Measurements from ENCODE around the gene STAT1.

The STAT1 gene

DNA sequence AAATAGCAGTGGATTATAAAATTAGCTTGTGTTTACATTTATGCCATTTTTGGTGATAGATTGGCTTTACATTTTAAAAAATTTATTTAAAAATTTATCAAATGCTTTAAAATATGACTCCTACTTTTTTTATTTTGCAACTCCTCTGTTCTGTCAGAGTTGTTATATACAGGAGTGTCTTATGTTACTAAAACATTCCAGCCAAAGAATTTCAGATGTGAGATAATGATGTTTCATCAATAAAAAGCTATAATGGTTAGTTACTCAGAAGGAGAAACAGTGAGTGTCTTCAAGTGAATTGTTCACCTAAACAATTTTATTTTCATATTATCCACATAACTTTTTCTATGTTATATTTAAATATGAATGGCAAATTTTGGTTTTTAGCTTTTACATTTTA lies 80.6 kb downstream of the STAT1 start:
- Histone ChIP-seq H3K4me1 (ENCODE audit: control insufficient read depth in 5 of 5, insufficient read depth in 5 of 5, low read length in 5 of 5) (peaks cover 0 to under 1% (median 0%) of the 10 kb centered on the region in 5 donors), H3K4me3 (ENCODE audit: low read depth in 1 of 5, low read length in 5 of 5) (no peak overlapping the region), H3K36me3 (ENCODE audit: control insufficient read depth in 5 of 5, insufficient read depth in 5 of 5, low read length in 5 of 5) (peaks cover 6 to 26% (median 17%) of the 10 kb centered on the region in 5 donors), H3K9ac (ENCODE audit: low read length in 5 of 5) (no peak overlapping the region), H3K27me3 (ENCODE audit: control insufficient read depth in 5 of 5, insufficient read depth in 4 of 5, low read length in 5 of 5) (no peaks in the 10 kb centered on the region), H3K27ac (ENCODE audit: low read depth, low read length) (no peak overlapping the region), H3K9me3 (ENCODE audit: control insufficient read depth in 5 of 5, low read length in 5 of 5) (no peaks in the 10 kb centered on the region)

- Histone ChIP-seq H3K9me3 (ENCODE audit: control insufficient read depth in 5 of 5, low read length in 5 of 5) (no peaks in the 10 kb centered on the region), H3K4me3 (ENCODE audit: low read depth in 1 of 5, low read length in 5 of 5) (no peak overlapping the region), H3K4me1 (ENCODE audit: control insufficient read depth in 5 of 5, insufficient read depth in 5 of 5, low read length in 5 of 5) (no peaks in the 10 kb centered on the region), H3K27ac (ENCODE audit: low read depth, low read length) (no peak overlapping the region), H3K27me3 (ENCODE audit: control insufficient read depth in 5 of 5, insufficient read depth in 4 of 5, low read length in 5 of 5) (no peaks in the 10 kb centered on the region), H3K9ac (ENCODE audit: low read length in 5 of 5) (no peak overlapping the region), H3K36me3 (ENCODE audit: control insufficient read depth in 5 of 5, insufficient read depth in 5 of 5, low read length in 5 of 5) (peaks cover 6 to 28% (median 19%) of the 10 kb centered on the region in 5 donors)
Measured at GRCh38 chr2:190932514-190932913, 81.5 kb downstream of the STAT1 start.

GRCh38 chr2:190930411-190930810 lies 83.6 kb downstream of the STAT1 start:
- Histone ChIP-seq H3K27me3 (ENCODE audit: control insufficient read depth in 5 of 5, insufficient read depth in 4 of 5, low read length in 5 of 5) (no peaks in the 10 kb centered on the region), H3K4me1 (ENCODE audit: control insufficient read depth in 5 of 5, insufficient read depth in 5 of 5, low read length in 5 of 5) (no peaks in the 10 kb centered on the region), H3K27ac (ENCODE audit: low read depth, low read length) (no peak overlapping the region)

DNA sequence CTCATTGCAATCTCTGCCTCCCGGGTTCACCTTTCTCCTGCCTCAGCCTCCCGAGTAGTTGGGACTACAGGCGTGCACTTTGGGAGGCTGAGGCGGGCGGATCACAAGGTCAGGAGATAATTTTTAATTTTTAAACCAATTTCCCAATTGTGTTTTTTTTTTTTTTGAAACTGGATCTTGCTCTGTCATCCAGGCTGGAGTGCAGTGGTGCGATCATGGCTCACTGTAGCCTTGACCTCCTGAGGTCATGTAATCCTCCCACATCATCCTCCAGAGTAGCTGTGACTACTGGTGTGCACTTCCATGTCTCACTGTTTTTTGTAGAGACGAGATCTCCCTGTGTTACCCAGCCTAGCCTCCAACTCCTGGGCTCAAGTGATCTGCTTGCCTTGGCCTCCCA lies 84.1 kb downstream of the STAT1 start:
- no peak overlapping the region for H3K9ac ChIP-seq (ENCODE audit: low read length in 5 of 5)
- H3K36me3 ChIP-seq (ENCODE audit: control insufficient read depth in 5 of 5, insufficient read depth in 5 of 5, low read length in 5 of 5), result peaks cover 13 to 36% (median 29%) of the 10 kb centered on the region in 5 donors
- H3K27me3 ChIP-seq (ENCODE audit: control insufficient read depth in 5 of 5, insufficient read depth in 4 of 5, low read length in 5 of 5), result no peaks in the 10 kb centered on the region
- no peak overlapping the region for H3K4me3 ChIP-seq (ENCODE audit: low read depth in 1 of 5, low read length in 5 of 5)
- H3K4me1 ChIP-seq (ENCODE audit: control insufficient read depth in 5 of 5, insufficient read depth in 5 of 5, low read length in 5 of 5), result no peaks in the 10 kb centered on the region
- H3K9me3 ChIP-seq (ENCODE audit: control insufficient read depth in 5 of 5, low read length in 5 of 5), result no peaks in the 10 kb centered on the region
- H3K27ac ChIP-seq (ENCODE audit: low read depth, low read length), result no peak overlapping the region

More at GRCh38 chr2:190930411-190930810, 83.6 kb downstream of the STAT1 start:
- Histone ChIP-seq H3K9me3 (ENCODE audit: control insufficient read depth in 5 of 5, low read length in 5 of 5) (no peaks in the 10 kb centered on the region), H3K4me3 (ENCODE audit: low read depth in 1 of 5, low read length in 5 of 5) (no peak overlapping the region), H3K9ac (ENCODE audit: low read length in 5 of 5) (no peak overlapping the region), H3K36me3 (ENCODE audit: control insufficient read depth in 5 of 5, insufficient read depth in 5 of 5, low read length in 5 of 5) (peaks cover 10 to 33% (median 25%) of the 10 kb centered on the region in 5 donors)

- no peak overlapping the region for H3K9ac ChIP-seq (ENCODE audit: low read length in 5 of 5)
- no peak overlapping the region for H3K27ac ChIP-seq (ENCODE audit: low read depth, low read length)
- no peak overlapping the region for H3K4me3 ChIP-seq (ENCODE audit: low read depth in 1 of 5, low read length in 5 of 5)
- no peaks in the 10 kb centered on the region for H3K4me1 ChIP-seq (ENCODE audit: control insufficient read depth in 5 of 5, insufficient read depth in 5 of 5, low read length in 5 of 5)
- H3K9me3 ChIP-seq (ENCODE audit: control insufficient read depth in 5 of 5, low read length in 5 of 5), result no peaks in the 10 kb centered on the region
- peaks cover 31 to 52% (median 42%) of the 10 kb centered on the region in 5 donors for H3K36me3 ChIP-seq (ENCODE audit: control insufficient read depth in 5 of 5, insufficient read depth in 5 of 5, low read length in 5 of 5)
- H3K27me3 ChIP-seq (ENCODE audit: control insufficient read depth in 5 of 5, insufficient read depth in 4 of 5, low read length in 5 of 5), result no peaks in the 10 kb centered on the region
Measured at GRCh38 chr2:190927301-190927700, 86.7 kb downstream of the STAT1 start.

GRCh38 chr2:190922376-190922775 lies 91.6 kb downstream of the STAT1 start:
- H3K9ac ChIP-seq (ENCODE audit: low read length in 5 of 5), result no peak overlapping the region
- H3K27me3 ChIP-seq (ENCODE audit: control insufficient read depth in 5 of 5, insufficient read depth in 4 of 5, low read length in 5 of 5), result no peaks in the 10 kb centered on the region
- no peaks in the 10 kb centered on the region for H3K4me1 ChIP-seq (ENCODE audit: control insufficient read depth in 5 of 5, insufficient read depth in 5 of 5, low read length in 5 of 5)
- no peaks in the 10 kb centered on the region for H3K9me3 ChIP-seq (ENCODE audit: control insufficient read depth in 5 of 5, low read length in 5 of 5)
- H3K4me3 ChIP-seq (ENCODE audit: low read depth in 1 of 5, low read length in 5 of 5), result no peak overlapping the region
- H3K27ac ChIP-seq (ENCODE audit: low read depth, low read length), result no peak overlapping the region
- peaks cover 36 to 57% (median 50%) of the 10 kb centered on the region in 5 donors for H3K36me3 ChIP-seq (ENCODE audit: control insufficient read depth in 5 of 5, insufficient read depth in 5 of 5, low read length in 5 of 5)

- Histone ChIP-seq H3K36me3 (ENCODE audit: control insufficient read depth in 5 of 5, insufficient read depth in 5 of 5, low read length in 5 of 5) (peaks cover 32 to 57% (median 55%) of the 10 kb centered on the region in 5 donors), H3K4me1 (ENCODE audit: control insufficient read depth in 5 of 5, insufficient read depth in 5 of 5, low read length in 5 of 5) (no peaks in the 10 kb centered on the region)
Measured at GRCh38 chr2:190920085-190920484, 93.9 kb downstream of the STAT1 start.

More at GRCh38 chr2:190920085-190920484, 93.9 kb downstream of the STAT1 start:
- no peak overlapping the region for H3K9ac ChIP-seq (ENCODE audit: low read length in 5 of 5)
- H3K27me3 ChIP-seq (ENCODE audit: control insufficient read depth in 5 of 5, insufficient read depth in 4 of 5, low read length in 5 of 5), result no peaks in the 10 kb centered on the region
- H3K9me3 ChIP-seq (ENCODE audit: control insufficient read depth in 5 of 5, low read length in 5 of 5), result no peaks in the 10 kb centered on the region
- H3K4me3 ChIP-seq (ENCODE audit: low read depth in 1 of 5, low read length in 5 of 5), result no peak overlapping the region
- H3K27ac ChIP-seq (ENCODE audit: low read depth, low read length), result no peak overlapping the region
